Islet precursor cell (in vitro differentiated cells): ENCODE measurements around the gene STRIT1.

Experiments
- DNase-seq: peaks from one replicate; pipeline ENCODE4 v3.0.0-alpha.2; 2018

The STRIT1 gene

DNA sequence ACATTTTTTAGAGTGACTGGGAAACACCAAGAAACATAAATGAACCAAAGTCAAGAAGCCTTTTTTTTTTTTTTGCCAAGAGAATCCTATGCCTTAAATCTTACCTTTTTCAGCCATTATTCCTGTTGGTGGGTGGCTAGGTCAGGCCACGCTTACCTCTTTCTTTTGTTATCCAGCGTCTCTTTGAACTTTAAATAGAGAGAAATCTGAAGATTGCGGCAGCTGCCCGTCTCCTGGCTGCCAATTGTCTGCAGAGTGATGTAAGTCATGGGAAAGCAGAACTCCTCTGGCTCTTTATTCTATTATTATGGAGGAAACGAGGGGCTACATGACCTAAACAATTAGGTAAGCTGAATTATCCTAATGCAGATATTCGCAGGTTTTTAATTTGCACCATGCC lies at the start of gene STRIT1:
Gene STRIT1 (minus strand): TSS at position 168 of the 400 bp plus-strand sequence.
- no peak for DNase-seq

DNA sequence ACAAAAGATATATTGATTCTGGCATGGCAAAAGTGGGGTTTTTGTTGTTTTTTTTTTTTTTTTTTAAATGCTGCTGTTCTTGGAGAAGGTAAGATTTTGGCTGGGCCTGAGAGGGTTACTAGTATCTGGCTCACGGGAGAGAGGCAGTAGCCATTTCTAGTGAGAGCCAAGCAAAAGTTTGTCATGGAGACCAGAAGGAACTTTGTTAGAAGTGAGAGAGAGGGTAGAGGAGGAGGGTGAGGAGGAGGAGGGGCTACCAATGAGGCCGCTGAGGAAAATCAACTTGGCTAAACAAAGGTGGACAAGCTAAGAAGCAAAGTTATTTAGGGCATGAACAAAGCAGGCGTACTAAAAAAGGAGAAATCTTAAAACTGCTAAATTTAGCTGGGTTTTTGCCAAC lies 48.9 kb upstream of the STRIT1 start:
- no peak for DNase-seq

DNA sequence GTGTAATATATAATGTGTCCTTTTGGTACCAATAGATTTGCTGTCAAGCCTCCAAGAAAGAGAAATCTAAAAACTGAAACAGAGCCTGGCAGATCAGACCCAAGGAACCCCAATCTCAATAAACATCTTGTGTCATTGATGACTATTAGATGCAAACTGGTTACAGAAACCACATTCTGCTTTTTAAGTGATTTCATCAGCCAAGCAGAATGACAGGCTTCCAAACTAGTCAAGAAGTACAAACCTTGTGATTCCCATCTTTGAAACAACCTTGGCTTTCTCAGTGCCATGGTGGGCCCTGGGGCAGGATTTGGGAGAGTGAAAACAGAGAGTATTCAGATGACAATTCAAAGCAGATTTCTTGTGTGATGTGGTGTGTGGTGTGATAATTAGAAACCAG lies 45.6 kb upstream of the STRIT1 start:
- no peak for DNase-seq

DNA sequence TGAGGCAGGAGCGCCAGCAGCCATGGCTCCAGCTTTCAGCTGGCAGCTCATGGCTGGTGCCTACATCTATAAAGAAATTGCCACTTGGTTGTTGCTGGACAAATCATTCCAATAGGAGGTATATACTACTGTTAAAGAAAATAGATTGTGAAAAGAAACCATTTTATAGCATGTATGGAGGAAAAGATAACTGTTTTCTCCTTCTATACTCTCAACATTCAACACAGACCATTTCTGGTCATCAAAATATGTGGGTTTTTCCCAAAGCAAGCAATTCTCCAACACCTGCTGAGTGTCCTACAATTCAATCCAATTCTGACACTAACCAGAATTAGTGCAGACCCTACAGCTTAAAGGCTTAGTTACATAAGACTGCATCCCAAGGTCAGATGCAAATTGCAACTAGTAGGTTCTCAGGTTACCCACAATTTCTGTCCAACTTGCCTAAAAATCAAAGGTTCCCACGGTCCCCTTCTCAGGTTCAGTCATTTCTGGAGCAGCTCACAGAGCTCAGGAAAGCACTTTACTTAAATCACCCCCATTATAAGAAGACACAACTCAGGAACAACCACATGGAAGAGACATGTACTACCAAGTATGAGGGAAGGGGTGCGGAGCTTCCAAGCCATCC lies 42.4 kb upstream of the STRIT1 start:
- no peak for DNase-seq

DNA sequence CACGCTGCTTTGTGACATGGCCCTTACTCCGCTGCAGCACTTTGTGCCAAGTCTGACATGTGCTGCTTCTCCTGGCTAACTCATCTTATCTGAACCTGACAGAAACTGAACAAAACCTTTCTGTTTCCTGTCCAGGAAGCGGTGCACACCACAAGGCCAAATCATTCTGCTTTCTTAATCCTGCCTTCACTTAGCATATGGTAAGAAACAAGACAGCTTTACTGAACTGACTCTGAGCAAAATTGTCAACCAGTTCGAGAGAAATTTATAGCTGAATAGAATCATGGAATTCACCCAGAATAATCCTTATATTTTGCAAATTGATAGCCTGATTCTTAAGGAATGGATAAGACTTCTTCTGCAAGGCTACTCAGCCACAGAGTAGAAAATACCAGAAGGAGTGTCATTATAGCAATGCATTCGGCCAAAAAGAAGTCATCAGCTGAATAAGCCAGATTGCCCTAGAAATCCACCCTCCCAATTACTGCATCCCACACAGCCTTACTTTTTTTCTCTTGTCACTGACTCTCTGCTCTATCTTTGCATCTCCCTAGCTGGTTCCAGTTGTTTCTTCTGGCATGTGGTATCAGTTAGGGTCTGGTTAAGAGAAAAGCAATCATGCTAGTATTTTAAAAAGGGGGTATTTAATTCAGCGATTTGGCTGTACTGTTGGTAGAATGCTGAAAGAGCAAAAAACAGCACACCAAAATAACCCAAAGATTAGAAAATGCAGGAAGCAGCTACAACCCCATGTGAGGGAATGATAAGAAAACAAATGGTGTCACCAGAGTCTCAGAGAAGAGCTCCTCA lies 41.6 kb upstream of the STRIT1 start:
- no peak for DNase-seq

DNA sequence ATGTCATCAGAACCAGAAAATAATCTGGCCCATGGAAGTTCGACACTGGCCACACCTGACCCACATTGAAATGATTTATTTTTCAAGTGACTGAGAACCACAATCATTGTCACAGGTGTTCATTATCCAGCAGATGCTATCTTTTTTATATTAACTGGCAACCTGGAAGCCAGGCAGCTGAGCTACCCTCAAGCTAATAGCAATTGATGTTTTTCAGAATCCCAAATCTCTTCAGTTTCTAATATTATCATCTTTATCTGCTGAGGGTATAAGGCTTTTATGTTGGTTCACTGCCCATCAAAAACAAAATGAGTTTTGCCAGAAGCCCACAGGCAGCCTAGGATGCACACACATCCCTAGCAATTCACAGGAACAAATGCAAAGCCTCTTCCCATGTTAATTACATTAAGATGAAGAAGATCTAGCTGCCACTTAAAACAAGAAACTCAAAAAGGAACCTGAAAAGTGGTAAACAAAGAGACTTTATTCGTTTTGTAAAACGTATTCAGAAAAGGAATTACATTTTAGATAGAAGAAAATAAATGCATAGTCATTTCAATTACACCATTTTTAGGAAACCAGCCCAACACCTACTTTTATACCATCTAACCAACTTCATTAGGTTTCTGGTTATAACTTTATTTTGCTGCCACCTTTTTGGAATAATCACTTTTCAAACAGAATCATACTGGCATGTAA lies 40.9 kb upstream of the STRIT1 start:
- no peak for DNase-seq

DNA sequence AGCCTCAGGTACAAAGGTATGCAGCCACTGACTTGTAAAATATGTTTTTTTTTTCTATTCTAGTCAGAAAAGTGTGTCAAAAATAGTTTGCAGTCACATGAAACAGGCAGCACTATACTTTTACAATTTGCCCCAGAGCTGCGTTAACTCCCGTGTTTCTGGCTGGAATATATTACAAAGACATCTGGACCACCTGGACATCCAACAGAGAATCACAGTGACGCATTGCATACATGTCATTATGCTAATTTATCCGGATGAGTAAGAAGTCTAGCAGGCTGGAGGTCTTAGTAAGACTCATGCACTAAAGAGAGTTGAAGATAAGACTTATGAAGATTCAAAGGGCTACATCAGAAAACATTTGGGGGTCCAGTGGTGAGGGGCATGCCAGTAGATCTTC lies 39.2 kb upstream of the STRIT1 start:
- DNase-seq = no peak

DNA sequence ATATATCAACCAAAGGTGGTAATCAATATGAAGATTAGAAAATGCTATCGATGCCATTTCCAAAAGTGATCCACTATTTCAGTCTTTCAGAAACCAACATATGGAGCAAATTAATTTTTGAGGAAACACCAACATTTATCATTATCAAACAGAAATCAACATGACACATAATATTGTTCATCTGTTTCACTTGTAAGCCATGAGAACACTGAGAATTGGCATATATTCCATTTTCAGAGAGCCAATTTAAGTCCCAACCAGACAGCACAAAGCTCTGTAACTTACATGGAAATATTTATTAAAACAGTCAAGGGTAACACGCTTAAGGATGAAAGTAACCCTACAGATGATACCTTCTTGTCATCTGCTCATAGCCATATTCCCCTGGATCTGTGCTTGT lies 37.6 kb upstream of the STRIT1 start:
- no peak for DNase-seq

DNA sequence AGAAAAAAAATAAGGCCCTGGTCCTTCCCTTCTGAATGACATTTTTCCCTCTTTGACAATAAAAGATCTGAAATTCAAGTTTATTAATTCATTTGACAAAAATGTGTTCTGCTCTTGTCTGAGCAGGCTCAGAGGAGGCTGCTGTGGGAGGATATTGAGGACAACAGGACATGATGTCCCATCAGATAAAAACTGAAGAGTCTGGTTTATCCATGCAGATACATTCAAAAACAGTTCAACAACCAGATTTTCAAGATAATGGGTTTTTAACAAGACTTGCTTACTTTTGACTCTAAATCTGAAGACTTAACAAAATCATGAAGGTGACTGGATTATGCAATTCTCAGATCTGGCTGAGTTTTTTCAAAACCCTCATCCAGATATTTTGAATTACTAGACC lies 36.9 kb upstream of the STRIT1 start:
- no peak for DNase-seq

DNA sequence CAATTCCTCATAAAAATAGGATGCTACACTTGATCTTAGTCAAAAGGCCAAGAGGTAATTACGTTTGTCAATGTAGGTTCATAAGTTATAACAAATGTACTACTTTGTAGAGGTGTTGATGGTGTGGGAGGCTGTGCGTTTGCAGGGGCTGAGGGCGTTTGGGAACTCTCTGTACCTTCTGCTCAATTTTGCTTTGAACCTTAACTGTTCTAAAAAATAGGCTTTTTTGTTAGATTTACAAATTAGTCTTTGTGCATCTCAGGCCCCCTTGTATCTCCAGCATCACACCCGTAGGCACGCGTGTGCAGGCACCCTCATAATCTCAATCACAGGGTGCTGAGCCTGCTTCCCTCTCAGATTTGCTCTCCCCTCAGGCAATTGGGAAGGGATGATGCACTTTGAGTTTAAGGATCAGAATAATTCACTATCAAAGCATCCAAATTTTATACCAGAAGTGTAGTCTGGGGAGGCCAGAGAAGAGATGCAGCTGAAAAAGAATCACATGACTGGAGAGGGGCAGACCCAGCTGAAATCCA lies 36.1 kb upstream of the STRIT1 start:
- DNase-seq = no peak

DNA sequence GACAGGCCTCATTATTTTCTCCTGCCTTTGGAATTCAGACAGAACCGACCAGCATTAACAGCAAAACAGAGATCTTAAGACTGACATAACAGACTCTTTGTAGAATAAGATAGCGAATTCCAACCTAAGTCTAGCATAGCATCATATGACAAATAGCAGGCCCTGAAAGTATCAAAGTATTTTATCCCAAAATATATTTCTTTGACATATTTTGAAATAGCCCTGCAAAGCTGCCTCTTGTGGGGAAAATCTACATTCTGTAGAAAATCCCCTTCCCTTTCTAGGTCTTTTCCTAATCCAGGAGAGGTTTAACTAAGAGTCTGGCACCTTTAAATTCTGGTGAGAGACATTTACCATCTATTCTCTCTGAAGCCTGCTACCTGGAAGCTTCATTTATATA lies 34.4 kb upstream of the STRIT1 start:
- DNase-seq = no peak

DNA sequence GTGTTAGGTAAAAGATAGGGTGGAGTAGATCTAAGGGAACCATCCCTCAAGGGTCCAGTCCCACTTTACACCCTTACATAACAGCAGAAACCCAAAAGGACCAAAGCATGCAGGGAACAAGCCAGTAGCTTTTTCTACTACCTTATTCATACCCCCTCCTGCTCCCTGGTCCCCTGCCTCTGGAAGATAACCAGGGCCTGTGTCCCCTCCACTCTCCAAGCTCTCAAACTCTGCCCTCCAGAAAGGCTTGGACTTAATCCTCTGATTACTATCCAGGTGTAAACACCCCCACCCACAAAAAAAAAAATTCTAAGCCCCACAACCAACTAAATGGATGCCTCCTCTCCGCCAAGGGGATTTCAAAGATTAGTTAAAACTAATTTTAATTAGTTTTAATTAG lies 33.9 kb upstream of the STRIT1 start:
- DNase-seq = no peak

DNA sequence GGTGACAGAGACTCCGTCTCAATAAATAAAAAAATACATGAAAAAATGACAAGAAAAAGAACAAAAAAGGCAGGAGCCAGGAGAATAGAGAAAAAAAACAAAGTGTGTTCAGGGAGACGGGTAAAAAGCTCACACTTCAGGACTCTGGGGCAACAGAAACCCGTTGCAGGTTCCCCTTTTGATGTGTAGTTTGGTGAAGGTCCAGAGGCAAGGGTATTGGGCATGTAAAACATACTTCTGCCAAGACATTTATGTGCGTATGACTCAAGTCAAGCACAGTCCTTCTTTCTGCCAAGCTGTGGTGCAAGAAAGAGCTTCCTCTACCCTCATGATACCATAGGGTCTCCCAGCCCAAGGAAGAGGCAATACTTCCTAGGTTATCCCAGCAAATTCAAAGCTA lies 33.4 kb upstream of the STRIT1 start:
- no peak for DNase-seq

DNA sequence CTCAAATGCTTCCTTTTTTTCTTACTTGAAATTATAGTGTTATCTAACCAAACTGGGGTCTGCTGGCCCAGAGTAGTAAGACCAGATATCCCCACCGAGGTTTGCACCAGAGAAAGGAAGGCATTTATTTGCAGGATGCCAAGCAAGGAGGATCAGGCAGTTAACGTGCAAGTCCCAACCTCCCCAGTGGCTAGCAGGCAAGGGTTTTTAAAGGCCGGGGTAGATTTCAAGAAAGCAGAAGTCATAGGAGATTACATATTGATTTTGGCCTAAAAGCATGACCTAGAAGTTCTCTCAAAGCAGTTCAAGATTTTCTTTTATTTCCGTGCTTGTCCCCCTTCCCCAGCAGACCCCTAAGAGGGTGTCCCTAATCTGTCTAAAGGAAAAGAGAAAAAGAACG lies 32.8 kb upstream of the STRIT1 start:
- DNase-seq = no peak

DNA sequence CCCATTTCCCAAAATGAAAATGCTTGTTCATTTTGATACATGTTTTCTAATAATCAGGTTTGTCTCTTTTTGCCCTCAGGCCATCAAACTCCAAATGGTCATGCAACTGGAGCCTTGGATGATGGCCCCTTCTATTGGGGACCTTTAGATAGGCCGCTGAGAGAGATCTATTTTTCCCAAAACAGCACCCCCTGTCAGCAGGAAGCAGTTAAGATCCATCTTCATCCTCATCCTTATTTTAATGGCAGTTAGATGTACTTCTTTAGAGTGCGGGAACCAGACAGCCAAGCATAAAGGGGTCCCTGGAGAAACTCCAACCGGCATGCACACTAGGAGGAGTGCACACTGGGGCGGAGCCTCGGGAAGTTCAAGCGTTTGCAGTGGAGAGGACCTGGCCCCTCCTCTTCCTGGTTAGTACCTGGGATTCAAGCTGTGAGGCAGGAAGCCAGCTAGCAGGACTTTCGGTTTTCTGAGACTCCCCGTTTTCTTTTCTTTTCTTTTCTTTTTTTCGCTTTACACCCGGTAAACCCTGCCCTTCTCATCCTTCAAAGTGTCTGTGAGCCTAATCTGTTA lies 31.9 kb upstream of the STRIT1 start:
- DNase-seq = no peak

DNA sequence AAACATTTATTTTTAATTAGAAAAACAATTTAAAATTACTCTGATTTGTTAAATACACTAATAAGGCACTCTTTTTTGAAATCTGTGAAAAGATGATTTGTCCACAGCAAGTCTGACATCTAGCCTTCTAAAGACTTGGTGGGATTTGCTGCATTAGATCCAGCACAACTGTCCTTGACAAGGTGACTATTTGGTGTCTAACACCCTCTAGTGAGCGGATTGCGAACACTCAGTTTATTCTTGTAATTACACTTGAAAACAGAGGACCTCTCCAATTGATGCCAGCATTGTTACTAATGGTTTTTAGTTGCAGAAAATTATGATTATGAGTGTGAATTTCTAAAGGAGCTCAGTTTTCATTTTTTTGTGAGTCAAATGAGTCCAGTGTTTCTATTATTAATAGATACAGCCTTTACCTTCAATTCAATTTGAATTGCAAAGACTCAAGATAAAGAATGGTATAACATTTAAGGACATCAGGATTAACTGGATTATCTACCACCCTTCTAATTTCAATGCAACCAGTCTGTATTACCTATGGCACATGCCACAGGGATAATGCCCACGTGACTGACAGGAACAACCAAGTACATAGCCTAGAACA lies 29.7 kb upstream of the STRIT1 start:
- DNase-seq = peak; percentile 66

DNA sequence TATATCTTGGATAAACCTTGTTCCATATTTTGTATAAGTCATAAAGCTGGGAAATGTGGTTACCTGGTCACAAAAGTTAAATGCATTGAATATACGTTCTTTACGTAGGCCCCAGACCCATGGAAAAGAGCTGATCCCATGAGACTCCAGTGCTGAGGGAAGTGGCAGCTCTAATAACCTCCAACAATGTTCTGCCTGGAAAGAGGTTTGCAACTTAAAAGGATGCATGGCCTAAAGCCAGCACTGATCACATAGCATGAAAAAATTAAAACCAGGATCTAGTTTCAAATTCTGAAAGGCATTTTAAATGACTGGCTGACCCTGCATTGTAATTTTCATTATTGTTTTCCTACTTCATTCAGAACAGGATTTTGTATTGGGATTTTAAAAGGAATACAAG lies 27.9 kb upstream of the STRIT1 start:
- DNase-seq = no peak

DNA sequence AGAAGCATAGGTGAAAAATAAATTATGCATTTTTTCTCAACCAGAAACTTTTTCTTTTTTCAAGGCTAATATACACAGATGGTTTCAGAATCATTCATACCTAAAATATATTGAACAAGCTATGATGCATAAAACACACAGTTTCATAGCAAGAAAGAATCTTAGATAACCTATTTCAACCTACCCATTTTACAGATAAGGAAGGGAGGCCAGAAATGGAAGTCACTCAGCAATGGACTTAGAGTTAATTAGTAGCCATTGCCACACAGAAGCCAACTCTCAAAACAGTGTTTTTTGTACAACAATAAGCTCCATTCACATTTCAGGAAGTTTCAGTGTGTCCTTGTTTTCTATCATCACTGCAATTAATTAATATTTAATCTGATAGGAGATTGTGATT lies 27.5 kb upstream of the STRIT1 start:
- no peak for DNase-seq

DNA sequence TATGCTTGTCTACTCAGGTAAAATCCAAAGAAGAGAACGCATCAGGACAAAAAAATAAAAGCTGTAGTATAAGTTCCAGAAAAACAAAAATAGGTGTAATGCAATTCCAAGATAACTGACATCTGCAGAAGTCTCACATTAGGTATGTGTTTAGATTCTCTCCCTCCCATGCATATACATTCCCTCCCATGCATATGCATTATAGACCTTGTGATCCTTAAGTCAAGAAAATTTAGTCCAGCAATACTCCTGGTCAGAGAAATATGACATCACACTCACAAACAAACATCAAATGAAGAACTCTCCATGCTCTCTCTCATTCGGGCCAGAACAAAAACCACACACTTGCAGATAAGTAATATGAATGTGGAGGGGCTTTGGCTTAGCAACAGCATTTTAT lies 25.3 kb upstream of the STRIT1 start:
- DNase-seq = no peak

DNA sequence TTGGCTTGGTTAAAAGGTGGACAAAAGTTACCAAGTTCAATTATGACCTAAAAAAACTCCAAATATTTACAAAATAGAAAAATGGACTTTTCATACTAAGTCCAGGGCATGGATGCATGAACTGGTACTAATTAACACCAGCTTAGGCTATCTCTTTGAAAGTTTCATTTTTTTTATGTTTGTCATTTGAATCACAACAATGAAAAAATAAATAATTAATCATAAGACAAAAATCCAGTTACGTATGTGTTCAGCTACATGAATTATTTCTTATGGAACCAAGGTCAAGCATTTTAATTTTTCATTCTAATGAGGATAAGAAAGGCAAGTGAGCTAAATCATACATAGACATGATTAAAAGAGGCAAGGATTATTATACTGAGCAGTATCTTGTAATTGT lies 23.7 kb upstream of the STRIT1 start:
- DNase-seq = no peak

DNA sequence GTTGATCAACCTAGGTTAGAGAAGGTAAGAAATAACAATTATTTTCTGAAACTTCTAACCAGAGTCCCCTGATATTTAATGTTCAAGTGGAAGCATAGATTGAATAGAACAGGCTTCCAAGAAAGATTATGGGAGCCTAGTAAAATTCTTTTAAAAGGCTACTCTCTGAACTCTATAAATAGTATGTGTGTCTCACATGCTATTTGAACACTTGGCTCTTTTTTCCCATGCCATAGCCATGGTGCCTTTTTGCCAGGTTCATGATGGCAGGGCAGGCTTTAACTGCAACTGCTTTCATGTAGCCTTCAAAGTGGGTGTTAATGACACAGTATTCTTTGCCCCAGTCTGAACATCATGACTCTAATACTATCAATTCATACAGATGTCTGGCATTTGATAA lies 22.9 kb upstream of the STRIT1 start:
- no peak for DNase-seq

DNA sequence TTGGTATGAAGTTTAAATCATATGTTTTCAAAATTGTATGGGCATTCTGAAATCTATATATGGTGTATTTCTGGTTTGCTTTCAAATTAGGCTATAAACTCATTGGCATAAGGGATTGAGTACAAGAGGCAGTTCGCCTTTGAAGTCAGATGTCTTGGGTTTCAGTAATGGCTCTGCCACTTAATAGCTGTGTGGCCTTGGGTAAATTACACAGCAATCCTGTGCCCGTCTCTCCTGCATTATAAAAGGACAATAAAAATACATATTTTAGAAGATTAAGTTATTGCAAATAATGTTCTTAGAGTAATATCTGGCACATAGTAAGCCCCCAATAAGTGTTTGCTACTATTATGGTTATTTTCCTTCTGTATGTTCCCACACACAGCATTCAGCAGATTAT lies 20.4 kb upstream of the STRIT1 start:
- DNase-seq = no peak

DNA sequence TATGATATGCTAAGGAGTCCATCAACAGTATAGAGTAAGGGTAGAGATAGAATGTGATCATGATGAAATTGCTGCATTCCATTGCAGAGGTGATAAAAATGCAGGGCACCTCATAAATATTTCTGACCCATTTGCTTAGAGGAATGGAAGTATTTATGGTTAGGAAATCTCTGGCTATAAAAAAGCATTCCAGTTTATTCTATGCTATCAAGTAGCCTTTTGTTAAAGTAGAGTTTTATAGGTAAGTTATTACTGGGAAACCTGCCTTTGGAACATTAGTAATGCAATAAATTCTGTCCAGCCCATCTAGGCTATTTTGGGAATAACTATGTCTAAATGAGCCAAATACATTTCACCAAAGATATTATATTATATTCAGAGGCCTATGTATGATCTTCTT lies 19.8 kb upstream of the STRIT1 start:
- no peak for DNase-seq
